Suprapubic skin (tissue), 4 donors: Measurements from ENCODE around the gene PAK5. TPM values are rescaled to one million over a fixed set of nuclear protein-coding genes. Genes with fewer than 3 reads are reported as not detected.

ENCODE experiments used
- DNase-seq, 2 donors: peaks; one replicate each; pipeline ENCODE4 v3.0.0-alpha.2; 2019; ENCODE audit warnings: low spot score in 2 of 2
- H3K27ac ChIP-seq: fragments of 200-600 bp; sonication (generic); one replicate; pipeline ENCODE4 v1.5.1; 2019
- H3K27me3 ChIP-seq: fragments of 200-600 bp; sonication (generic); one replicate; pipeline ENCODE4 v1.5.1; 2019
- H3K36me3 ChIP-seq: fragments of 200-600 bp; sonication (generic); one replicate; pipeline ENCODE4 v1.5.1; 2019
- H3K4me1 ChIP-seq: fragments of 200-600 bp; sonication (generic); one replicate; pipeline ENCODE4 v1.5.1; 2019
- H3K4me3 ChIP-seq: fragments of 200-600 bp; sonication (generic); one replicate; pipeline ENCODE4 v1.5.1; 2019; ENCODE audit warnings: mild to moderate bottlenecking
- H3K9me3 ChIP-seq: fragments of 200-600 bp; sonication (generic); one replicate; pipeline ENCODE4 v1.5.1; 2019
- EP300 ChIP-seq: sonication (generic); formaldehyde crosslinking; IDR thresholded peaks from one replicate; pipeline ENCODE4 v1.6.1; 2017; ENCODE audit warnings: antibody characterized with exemption
- POLR2A ChIP-seq, 2 donors: fragments of 450-650 bp; IDR thresholded peaks; one replicate each; pipeline ENCODE4 v1.6.1; 2017; ENCODE audit warnings: antibody characterized with exemption in 2 of 2, mild to moderate bottlenecking in 2 of 2, moderate library complexity in 2 of 2
- POLR2AphosphoS5 ChIP-seq, 3 donors: sonication (generic); formaldehyde crosslinking; IDR thresholded peaks; one replicate each; pipeline ENCODE4 v1.6.1; 2017; ENCODE audit warnings: antibody characterized with exemption in 3 of 3
- WGBS: methylation state at CpG from one replicate; pipeline ENCODE4 v1.1.5; 2018; 5-methylcytosine and 5-hydroxymethylcytosine counted together
- total RNA-seq, 4 donors: library from RNA; depleted of rRNA; stranded (reverse); fragments of >200 nt; gene quantifications; one replicate each; pipeline ENCODE4 v1.1.0, GENCODE V29; 2016
- TF ChIP-seq, protein P1 (sequence below), 2 donors: fragments of 200-600 bp in 1 of 2; fragments of 450-650 bp in 1 of 2; sonication (generic) in 1 of 2; IDR thresholded peaks; one replicate each; pipeline ENCODE4 v1.5.1; 2016 to 2019; ENCODE audit warnings: antibody characterized with exemption in 2 of 2, mild to moderate bottlenecking in 1 of 2, moderate library complexity in 1 of 2

Gene PAK5
- total RNA-seq, 4 donors from 2014 or later, result 0.10 to 0.56 (median 0.21) TPM; not detected in 1

DNA sequence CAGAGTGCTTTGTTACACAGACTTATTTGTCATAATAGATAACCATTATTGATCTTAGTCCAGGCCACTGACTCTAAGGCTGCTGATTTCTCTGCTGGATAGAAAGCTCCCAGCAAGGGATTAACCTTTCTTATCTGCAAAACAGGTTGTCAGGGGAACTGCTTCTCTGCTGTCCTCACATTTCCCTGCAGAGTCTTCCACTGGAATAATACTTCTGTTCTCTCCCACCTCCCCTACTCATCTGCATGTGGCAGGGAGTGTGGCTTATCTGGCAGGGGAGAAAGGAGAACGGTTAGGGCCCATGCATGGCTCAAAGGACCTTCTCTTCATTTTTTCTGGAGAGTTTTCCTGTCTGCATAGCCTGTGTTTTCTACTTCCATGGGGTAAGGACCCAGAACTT lies 238.3 kb downstream of the PAK5 start:
- H3K27me3 ChIP-seq, result no peaks in the 10 kb centered on the region
- H3K9me3 ChIP-seq, result no peaks in the 10 kb centered on the region
- no peaks in the 10 kb centered on the region for H3K36me3 ChIP-seq
- no peak overlapping the region for H3K27ac ChIP-seq
- DNase-seq, result no peak
- no peak for TF ChIP-seq POLR2AphosphoS5 (IDR thresholded peaks at IDR 0.05)
- no peak for TF ChIP-seq EP300
- TF ChIP-seq, protein P1, sequence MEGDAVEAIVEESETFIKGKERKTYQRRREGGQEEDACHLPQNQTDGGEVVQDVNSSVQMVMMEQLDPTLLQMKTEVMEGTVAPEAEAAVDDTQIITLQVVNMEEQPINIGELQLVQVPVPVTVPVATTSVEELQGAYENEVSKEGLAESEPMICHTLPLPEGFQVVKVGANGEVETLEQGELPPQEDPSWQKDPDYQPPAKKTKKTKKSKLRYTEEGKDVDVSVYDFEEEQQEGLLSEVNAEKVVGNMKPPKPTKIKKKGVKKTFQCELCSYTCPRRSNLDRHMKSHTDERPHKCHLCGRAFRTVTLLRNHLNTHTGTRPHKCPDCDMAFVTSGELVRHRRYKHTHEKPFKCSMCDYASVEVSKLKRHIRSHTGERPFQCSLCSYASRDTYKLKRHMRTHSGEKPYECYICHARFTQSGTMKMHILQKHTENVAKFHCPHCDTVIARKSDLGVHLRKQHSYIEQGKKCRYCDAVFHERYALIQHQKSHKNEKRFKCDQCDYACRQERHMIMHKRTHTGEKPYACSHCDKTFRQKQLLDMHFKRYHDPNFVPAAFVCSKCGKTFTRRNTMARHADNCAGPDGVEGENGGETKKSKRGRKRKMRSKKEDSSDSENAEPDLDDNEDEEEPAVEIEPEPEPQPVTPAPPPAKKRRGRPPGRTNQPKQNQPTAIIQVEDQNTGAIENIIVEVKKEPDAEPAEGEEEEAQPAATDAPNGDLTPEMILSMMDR (IDR thresholded peaks at IDR 0.05), result no peak
- TF ChIP-seq POLR2A (IDR thresholded peaks at IDR 0.05), result no peak
- no peaks in the 10 kb centered on the region for H3K4me1 ChIP-seq
- no peak overlapping the region for H3K4me3 ChIP-seq
- 46% methylated on average over 1 of the region's 1 CpG for WGBS

DNA sequence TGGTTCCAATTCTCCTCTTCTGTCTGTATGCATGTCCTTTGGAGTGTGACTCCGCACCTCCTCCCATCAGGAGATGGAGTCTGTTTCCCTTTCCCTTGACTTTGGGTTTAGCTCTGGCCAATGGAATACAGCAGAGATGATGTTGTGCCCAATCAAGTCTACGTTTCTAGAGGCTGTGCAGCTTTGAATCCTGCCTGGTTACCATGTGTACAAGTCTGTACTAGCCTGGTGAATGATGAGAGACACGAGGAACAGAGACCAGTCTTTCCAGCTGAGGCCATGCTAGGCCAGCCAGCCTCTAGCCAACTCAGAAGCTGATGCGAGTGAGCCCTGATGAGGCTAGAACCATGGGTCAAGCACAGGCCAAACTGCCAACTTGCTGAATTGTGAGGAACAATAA lies 241.3 kb downstream of the PAK5 start:
- Histone ChIP-seq H3K9me3 (no peaks in the 10 kb centered on the region), H3K4me1 (no peaks in the 10 kb centered on the region), H3K4me3 (no peak overlapping the region), H3K36me3 (no peaks in the 10 kb centered on the region), H3K27me3 (no peaks in the 10 kb centered on the region), H3K27ac (no peak overlapping the region)
- TF ChIP-seq EP300 (no peak), POLR2AphosphoS5 (IDR thresholded peaks at IDR 0.05) (no peak), POLR2A (IDR thresholded peaks at IDR 0.05) (no peak)
- TF ChIP-seq, protein P1 (IDR thresholded peaks at IDR 0.05), result no peak
- 57% methylated on average over 4 of the region's 4 CpGs for WGBS
- no peak for DNase-seq

DNA sequence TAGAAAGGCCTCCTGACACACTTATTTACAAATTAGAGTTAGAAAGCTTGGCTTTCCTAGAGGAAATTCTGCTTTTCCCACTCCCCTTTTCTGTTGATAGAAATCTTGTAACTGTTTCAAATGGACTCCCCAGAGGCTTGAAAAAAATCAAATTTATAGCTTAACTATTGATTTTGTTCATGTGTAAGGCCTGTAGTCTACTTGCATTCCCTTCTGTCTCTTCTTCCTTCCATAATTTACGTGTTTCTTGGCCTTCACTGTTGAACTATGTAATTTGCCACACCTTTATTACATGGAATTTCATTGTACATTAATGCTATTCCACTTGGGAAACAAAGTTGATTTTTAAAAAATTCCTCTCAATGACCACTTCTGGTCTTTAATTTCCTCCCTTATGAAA lies 243.1 kb downstream of the PAK5 start:
- DNase-seq, result no peak
- no peaks in the 10 kb centered on the region for H3K4me1 ChIP-seq
- H3K27me3 ChIP-seq, result no peaks in the 10 kb centered on the region
- H3K36me3 ChIP-seq, result no peaks in the 10 kb centered on the region
- H3K27ac ChIP-seq, result no peak overlapping the region
- no peak for TF ChIP-seq EP300
- TF ChIP-seq POLR2AphosphoS5 (IDR thresholded peaks at IDR 0.05), result no peak
- TF ChIP-seq, protein P1 (IDR thresholded peaks at IDR 0.05), result no peak
- TF ChIP-seq POLR2A (IDR thresholded peaks at IDR 0.05), result no peak
- WGBS, result 67% methylated on average over 1 of the region's 1 CpG
- H3K4me3 ChIP-seq, result no peak overlapping the region
- no peaks in the 10 kb centered on the region for H3K9me3 ChIP-seq

DNA sequence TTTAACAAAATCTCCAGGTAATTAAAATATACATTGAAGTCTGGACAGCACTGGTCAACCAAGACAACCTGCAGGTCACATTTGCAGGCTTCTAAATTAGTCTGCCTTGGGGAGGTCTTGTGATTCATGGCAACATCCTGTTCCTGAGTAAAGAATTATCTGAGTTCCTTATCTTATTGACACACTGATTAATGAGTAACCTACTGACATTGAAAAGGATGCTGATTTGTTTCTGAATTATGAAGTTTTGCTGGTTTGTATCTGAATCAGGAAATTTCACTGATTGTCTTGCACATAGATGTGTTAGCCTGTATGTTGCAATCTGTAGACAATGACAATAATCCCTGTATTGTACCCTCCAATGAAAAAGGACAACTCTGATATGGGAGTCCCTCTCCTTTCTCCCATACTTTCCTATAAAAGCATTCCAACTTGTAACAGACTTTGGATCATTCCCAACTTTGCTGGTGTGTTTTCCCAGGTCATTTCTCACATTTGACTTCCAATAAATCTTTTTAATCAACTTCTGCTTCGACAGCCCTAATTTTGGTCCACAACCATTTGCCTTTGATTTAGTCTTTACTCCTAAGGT lies 244.5 kb downstream of the PAK5 start:
- Histone ChIP-seq H3K36me3 (no peaks in the 10 kb centered on the region), H3K9me3 (no peaks in the 10 kb centered on the region), H3K27me3 (no peaks in the 10 kb centered on the region), H3K27ac (no peak overlapping the region), H3K4me1 (no peaks in the 10 kb centered on the region), H3K4me3 (no peak overlapping the region)
- no peak for DNase-seq
- TF ChIP-seq POLR2A (IDR thresholded peaks at IDR 0.05), result no peak
- no peak for TF ChIP-seq EP300
- TF ChIP-seq, protein P1 (IDR thresholded peaks at IDR 0.05), result no peak
- no peak for TF ChIP-seq POLR2AphosphoS5 (IDR thresholded peaks at IDR 0.05)
- 51% methylated on average over 1 of the region's 1 CpG for WGBS

DNA sequence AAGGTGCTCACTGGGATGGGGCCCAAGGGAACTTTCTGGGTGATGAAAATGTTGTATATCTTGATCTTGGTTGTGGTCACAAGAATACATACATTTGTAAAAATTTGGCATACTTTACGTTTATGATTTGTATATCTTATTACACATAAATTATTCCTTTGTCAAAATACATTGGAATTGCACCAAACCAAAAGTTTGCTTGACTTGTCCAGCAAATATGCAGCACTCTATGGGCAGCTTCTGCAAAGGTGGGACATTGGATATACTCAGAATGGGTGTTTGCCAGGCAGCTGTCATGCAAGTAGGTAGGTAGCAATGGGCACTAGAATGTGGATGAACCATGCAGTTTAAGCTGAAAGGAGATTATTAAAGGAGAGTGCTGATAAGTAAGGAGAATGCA lies 246.5 kb downstream of the PAK5 start:
- DNase-seq, result no peak
- no peaks in the 10 kb centered on the region for H3K27me3 ChIP-seq
- no peak overlapping the region for H3K4me3 ChIP-seq
- no peaks in the 10 kb centered on the region for H3K36me3 ChIP-seq
- WGBS, result 25% methylated on average over 1 of the region's 1 CpG
- H3K4me1 ChIP-seq, result no peaks in the 10 kb centered on the region
- no peak overlapping the region for H3K27ac ChIP-seq
- TF ChIP-seq POLR2A (IDR thresholded peaks at IDR 0.05) (no peak), POLR2AphosphoS5 (IDR thresholded peaks at IDR 0.05) (no peak)
- TF ChIP-seq, protein P1 (IDR thresholded peaks at IDR 0.05), result no peak
- no peaks in the 10 kb centered on the region for H3K9me3 ChIP-seq
